ENCODE data around the gene ALDH1A1. TPM values are rescaled to one million over a fixed set of nuclear protein-coding genes. Genes with fewer than 3 reads are reported as not detected.

ALDH1A1 gene
- 0.07 and 0.71 TPM in 2 replicates for total RNA-seq (2014; rRNA removed; shearing (Covaris generic))

DNA sequence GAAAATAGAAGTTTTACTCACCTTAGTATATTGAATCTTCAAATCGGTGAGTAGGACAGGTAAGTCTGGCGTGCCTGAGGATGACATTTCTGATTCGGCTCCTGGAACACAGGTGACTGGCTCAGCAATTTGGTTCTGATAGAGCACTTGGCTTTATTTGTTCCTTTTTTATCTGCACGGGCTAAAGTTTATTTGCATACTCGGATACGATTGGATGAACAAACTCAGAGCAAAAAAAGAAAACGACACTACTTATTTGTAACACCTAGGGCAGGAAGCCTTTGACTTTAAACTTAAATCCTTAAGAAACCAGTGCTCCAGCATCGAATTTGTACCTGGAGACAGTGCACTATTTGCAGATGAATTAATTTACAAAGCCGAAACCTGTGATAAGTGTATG is at the start of gene ALDH1A1:
TSS of gene ALDH1A1 (minus strand) at position 140 of the 400 bp plus-strand sequence. CDS start at position 87, 53 bp downstream.
- peak; percentile 4 for DNase-seq (ENCODE audit: low read depth)

DNA sequence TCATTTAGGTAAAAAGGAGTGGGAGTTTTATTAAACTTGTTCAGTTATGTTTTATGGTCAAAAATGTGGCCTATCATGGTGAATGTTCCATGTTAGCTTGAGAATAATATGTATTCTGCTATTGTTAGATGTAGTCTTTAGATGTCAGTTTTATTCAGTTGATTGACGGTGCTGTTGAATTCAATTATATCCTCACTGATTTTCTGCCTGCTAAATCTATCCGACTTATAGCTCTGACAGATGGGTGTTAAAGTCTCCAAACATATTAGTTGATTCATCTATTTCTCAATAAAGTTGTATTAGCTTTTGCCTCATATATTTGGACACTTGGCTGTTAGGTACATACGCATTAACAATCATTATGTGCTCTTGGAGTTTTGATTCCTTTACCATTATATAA is 49.0 kb upstream of the ALDH1A1 start:
- DNase-seq (ENCODE audit: low read depth) = no peak

DNA sequence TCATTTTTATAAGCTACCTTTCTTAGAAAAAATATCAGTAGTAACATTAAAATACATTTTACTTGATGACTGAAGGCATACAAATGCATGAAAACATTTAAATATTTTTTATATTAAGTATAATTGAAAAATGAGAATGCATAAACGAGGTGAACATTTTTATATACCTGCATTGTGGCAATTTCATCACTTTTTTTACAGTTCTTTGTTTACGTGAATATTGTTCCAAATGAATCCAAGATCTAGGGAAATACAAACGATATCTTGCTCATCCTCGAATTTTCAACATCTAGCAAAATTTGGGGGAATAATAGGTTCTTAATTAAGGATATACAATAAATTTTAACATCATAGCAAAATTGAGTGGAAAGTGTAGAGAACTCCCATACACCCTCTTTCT is 45.5 kb upstream of the ALDH1A1 start:
- no peak for DNase-seq (ENCODE audit: low read depth)

DNA sequence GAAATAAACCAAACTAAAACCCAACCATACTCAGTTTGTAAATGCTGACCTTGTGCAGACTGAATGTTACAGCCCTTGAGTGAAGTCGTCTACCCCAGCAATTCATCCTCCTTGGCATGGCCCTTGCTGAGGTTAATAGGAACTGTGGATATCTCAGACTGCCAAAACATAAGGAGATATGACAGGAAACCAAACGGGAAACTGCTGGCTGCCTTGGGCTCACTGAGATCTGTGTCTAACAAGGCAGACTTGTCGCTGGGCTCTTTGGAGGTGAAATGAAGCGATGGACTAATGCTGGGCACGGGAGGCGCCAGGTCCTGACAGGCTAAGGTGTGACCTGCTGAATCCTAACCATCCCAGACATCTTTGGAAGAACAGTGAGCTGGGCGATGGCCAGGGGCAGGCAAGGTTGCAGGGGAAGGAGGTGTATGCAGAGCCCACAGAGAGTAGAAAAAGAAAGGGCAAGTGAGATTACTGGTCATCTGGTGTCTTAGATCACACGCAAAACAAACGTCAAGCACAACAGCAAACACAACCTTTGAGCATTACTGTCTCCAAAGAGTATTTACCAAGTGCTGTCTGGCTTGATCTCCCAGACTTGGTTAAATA is 44.6 kb upstream of the ALDH1A1 start:
- no peak for DNase-seq (ENCODE audit: low read depth)

DNA sequence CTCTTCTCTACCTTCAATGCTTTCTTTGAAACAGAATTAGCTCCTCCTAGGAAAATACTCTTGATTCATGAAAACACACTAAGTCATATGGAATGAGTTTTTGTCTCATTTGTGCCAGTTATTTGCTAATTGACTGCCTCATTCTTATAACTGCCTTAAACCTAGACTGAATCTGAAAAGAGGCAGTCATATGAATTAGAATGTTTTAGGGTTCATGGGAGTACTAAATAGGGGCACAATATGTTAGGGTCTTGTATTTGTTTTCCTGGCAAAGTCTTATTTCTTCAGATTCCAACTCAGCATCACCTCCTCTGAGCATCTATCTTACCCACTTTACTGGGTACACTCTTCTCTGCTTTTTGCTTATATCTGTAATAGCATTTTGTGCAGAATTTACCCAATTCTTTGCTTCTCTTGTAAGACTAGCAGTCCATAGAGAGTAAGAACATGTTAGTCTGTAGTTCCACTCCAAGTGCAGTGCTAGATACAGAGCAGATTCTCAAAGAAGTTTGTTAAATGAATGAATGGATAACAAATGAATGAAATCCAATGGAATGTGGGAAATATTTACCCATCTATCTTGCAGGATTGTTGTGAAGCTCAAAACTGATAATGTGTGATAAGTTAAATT is 43.9 kb upstream of the ALDH1A1 start:
- no peak for DNase-seq (ENCODE audit: low read depth)

DNA sequence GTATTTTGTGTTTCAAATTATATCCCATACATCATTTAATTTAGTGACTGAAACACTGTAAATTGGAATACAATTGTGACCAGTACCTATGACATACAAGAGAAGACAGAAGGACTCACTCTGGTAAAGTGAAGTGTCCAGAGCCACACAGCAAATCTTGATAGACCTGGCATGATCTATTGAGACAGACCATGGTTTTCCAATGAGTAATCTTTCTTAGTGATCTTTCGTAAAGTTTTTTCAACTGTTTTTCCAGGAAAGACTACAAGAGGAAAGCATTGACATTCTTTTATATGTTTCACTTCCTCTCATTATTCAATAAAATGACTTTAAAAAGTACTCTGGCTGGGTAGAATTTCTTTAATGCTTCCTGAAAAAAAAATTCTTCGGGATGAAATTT is 43.3 kb upstream of the ALDH1A1 start:
- peak; percentile 40 for DNase-seq (ENCODE audit: low read depth)

DNA sequence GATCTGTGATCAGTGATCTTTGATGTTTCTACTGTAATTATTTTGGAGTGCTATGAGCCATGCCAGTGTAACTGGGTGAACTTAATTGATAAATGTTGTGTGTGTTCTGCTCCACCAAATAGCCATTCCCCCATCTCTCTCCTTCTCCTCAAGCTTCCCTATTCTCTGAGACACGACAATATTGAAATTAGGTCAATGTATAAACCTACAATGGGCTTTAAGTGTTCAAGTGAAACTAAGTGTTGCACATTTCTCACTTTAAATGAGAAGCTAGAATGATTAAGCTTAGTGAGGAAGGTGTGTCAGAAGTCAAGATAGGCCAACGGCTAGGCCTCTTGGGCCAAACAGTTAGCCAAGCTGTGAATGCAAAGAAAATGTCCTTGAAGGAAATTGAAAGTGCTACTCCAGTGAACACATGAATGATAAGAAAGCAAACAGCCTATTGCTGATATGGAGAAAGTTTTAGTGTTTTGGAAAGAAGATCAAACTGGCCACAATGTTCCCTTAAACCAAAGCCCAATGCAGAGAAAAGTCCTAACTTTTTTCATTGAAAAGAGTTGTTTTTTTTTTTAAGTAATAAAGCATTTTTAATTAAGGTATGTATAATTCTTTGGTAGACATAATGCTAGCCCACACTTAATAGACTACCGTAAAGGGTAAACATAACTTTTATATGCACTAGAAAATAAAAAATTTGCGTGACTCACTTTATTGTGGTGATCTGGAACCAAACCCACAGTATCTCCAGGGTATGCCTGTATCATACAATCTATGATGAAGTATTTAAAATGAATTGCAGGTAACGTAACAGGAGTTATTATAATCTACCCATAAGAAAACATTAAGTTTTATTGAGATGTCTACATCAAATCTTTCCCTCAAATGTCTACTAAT is 42.5 kb upstream of the ALDH1A1 start:
- DNase-seq (ENCODE audit: low read depth) = peak; percentile 32

DNA sequence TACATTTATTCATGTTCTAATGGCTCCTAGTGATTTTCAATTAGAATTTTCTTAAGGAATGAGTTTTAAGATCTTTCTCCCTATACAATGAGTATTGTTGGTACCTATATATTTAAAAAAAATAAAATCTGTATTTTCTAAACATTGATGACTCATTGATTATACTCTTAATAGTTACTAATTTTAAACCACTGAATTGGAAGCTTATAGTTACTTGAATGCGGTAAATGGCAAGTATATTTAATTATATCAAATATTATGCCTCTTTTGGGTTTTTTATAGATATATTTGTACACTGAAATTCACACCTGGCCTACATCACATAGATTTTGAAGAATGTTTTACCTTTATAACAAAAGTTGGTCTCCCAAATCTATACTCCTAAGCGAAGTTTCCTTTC is 38.9 kb upstream of the ALDH1A1 start:
- no peak for DNase-seq (ENCODE audit: low read depth)

DNA sequence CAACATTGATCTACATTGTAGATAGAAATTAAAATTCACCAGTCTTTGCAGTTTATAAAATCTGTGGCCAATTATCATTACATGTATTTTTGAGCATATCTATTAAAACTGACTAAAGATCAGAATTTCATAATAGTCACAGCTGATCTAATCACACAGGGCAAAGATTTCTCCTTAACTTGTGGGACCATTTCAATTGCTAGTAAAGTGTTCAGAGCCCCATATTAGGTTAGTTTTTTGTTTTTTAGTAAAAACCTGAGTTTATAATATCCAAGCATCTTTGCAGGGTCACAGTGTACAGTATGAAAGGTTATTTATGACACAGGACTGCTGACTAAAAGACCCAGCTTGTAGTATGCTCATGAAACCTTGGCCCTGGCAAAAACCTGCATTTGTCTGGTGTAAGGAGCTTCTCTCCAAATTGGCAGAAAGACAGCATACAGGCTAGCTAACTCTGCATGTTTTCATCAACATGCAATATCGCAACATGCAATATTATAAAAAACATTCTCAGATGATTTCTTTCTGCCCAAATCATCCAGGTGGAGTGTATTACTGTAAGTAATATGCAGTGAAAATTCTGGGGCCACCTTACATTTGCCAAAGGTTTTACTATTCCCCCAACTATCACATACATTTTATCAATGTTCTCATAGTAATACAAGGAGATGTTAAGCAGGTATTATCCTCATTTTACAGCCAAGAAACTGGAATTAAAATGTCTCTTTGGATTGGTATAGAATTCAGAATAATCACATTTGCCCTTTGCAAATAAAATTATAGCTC is 37.7 kb upstream of the ALDH1A1 start:
- no peak for DNase-seq (ENCODE audit: low read depth)

DNA sequence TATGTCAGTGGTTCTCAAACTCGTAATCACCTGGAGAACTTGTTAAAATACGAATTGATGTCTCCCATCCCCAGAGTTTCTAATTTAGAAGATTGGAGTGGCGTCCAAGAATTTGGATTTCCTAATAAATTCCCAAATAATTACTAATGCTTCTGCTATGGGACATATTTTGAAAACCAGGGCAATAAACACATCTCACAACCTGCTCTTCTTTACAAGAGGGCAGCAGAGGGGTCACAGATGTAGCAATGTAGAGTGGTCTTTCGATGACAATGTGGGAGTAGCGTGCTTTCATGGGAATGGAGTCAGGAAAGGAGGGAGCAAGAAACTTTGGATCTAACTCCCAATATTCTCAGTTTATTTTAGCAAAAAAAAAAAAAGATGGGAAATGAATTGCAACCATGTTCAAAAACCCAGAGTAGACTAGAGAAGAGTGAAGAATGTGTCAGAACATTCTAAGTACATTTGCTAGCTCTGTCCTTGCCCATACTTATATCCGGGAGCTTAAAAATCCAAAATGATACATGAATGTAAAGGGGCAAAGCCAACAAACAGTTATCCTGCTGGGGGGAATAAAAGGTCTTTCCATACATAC is 33.8 kb upstream of the ALDH1A1 start:
- no peak for DNase-seq (ENCODE audit: low read depth)

DNA sequence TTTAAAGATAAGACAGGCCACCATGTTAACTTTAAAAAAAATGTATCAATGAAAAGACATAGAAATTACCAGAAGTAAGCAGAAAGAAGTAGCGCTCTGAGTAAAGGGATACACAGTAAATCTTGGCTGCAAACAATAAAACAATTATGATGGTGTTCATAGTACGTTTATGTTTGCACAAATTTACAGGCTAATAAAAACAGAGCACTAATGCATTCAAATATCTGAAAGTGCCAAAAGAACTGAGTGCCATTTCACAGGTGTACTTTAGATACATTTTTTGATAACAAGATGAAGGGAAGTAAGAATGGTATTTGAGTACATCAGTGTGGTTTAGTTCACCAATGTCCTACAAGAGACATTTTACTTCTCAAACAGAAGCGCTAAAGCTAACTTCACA is 32.9 kb upstream of the ALDH1A1 start:
- no peak for DNase-seq (ENCODE audit: low read depth)

DNA sequence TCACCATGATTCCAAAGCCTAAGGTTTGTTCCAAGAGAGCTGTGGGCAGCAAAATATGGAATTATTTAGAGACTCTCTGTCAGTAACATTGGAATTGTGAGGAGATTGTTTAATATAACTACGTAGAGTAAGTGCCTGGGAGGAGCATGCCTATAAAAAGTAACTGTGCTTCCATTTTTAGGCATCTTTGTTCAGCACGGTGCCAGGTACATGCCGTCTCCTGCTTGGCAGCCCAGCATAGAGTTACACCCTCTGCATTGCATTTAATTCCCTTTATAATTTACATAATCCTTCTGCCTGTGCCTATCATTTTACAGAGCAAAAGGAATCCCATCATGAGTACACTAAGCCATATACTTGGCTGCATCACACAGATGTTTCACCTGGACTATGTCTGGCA is 32.1 kb upstream of the ALDH1A1 start:
- no peak for DNase-seq (ENCODE audit: low read depth)

DNA sequence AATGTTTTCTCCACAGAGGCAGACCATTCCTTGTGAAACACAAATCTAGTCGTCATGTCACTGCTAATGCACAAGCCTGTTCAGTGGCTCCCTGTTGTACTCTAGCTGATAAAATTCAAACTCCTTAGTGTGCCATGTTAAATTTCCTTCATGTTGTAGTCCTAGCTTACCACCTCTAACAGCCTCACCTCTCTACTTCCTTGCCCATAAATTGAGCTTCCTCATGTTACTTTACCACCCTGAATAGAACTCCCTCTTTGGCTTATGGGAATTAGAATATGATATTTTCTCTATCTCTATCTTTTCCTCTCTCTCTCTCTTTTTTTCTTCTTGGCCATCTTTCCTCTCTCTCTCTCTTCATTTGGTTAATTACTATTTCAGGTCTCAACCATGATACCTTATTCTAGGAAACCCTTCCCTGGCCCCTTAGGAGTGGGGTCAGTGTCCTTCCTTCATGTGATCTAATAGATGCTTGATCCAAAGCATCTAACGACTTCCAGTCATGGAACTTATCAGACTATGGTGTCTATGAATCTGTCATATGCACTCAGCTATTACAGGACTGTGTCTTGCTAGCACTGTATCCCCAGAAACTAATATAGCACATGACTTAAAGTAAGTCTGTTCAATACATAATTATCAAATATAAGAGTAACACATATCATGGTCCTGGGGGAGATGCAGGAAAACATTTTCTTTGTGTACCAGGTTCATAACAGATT is 31.5 kb upstream of the ALDH1A1 start:
- no peak for DNase-seq (ENCODE audit: low read depth)

DNA sequence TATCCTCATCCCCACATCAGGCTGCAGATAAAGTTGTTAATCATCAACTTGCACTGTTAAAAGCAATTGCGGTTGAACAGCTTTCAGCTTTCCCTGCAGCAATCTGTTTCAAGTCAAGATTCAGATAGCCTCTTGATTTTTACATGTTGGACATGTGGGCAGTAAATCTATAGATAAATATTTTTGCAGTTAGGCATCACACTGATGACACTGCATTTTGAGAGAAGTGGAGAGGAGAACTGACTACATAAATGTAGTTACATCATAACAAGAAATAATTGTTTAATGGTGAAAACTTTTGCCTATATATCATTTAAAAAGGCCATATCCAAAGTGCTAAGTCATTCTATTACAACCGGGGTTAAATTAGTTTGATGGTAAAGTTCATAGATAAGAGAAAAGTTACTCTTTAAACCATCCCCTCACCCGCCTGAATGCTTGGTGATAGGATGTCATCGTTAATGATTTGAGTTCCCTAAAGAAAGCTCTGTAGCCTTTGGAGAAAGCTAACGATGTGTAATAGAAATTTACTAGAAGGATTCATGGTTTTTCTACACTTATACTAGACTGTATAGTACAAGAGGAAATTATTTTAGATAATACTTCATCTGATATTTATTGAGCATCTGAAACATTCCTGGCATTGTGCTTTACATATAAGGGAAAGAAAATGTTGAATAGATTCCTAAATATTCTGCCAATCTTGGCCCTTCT is 30.8 kb upstream of the ALDH1A1 start:
- DNase-seq (ENCODE audit: low read depth) = no peak

DNA sequence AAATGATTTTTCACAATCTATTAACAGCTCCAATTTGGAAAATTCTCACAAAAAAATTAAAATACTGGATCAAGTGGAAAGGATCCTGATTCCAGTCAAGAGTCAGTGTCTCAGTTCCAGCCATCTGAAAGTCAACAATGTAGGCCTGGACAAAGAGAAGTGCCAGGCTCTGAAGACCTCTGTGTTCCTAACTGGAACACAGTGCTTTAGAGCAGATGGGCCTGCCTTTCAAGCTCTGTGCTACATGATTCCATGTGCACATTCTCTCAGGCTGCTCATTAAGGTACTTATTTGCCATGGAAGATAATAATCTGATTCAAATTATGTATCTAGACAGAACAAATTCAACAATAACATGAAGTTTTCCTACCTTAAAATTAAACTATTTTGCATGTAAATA is 30.2 kb upstream of the ALDH1A1 start:
- DNase-seq (ENCODE audit: low read depth) = no peak

DNA sequence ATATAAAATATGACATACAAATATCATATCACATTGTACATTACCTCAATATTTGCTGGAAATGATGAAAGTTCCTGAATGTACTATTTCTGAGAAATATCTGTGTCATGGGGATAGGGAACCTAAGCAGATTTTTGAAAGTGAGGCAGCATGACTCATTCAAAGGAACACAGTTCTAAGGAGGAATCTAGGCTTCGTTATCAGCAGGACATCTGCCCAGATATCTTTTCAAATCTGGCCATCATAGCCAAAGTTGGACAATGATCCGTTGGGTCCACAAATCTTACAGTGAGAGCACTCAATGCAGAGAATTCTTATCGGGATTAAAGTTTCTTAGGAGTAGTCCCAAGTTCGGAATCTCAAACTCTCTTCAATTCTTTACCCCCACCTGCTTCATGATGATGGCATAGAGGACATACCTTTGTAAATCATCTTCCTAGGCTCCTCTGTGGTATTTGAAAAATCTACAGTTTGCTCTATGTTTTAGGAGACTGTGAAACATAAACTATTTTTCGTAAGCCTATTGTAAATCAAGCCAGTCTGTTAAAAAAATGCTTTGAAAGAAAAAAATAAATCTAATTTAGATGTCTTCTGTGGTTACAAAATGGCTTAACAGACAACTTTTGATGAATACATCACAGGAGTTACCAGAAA is 29.4 kb upstream of the ALDH1A1 start:
- DNase-seq (ENCODE audit: low read depth) = no peak

DNA sequence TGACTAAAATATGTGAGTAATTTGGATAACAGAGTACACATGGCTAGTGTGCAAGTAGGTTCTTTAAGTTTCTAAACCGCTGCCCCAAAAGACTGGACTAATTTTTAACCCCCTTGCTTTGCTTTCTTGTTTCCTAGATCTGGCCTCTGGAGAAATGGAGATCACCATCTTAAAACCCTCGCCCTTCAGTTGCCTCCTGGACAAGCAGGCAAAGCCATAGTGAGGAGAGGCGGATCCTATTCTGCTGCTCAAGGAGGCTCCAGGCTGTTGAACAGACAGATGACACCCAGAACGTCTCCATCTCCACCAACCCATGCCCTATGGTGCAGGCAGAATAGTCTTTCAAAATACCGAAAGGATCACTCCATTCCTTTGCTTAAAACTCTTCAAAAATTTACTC is 28.6 kb upstream of the ALDH1A1 start:
- DNase-seq (ENCODE audit: low read depth) = no peak

DNA sequence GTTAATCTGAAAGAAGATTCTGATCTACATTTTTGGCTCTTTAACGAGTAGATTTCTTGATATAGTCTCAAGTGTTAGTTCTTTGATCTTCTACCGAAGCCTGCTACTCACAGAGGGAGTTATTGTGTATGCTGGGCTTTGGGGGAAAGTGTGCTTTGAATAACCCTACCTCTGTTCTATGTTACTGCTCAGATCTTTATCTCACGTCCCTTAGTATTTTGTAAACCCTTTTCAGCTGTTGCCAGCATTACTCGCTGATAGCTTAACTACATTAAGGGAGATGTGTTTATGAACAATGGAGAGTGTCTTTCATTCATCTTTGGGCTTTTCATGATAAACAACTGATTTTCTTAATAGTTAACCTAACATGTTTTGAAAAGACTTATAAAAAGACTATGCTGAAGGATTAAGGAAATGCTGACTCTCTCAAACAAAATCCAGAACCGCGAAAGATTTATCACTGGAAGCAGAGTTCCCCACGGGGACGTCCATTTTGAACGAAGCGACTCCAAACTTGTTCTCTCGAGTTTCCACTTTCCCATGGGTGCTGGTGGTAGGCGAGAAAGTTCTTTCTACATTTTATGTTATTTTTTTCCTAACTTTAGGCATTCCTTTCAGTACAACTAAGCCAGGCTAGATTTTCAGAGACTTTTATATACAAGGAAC is 27.9 kb upstream of the ALDH1A1 start:
- no peak for DNase-seq (ENCODE audit: low read depth)

DNA sequence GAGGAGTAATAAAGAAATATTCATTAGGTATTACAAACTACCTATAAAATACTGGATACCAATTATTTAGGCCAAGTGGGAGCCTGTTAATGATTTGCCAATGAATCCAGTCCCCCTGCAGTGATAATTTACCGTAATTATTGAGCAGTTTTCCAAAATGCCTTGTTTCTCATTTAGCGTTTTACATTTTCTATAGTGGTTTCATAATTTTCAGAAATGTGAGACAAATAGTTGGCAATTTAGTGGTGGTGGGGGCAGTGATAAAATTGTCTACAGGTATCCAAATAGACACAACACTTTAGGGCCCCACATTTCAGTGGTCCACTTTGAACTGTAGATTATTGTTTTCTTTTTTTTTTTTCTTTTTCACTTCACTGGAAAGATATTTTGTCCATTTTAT is 27.3 kb upstream of the ALDH1A1 start:
- no peak for DNase-seq (ENCODE audit: low read depth)
